GM19467 (cell line): Measurements from ENCODE around the gene PRR15L.
A peak's percentile ranks its signal among the peaks of the same experiment; 100 is the strongest.
"Not testable (repeated sequence)": the region's sequence is repeated elsewhere in the genome, so short reads cannot be mapped to it uniquely, and the experiment has no call there.

Experiments used
- ATAC-seq: cut with Tn5 transposase; IDR thresholded peaks from one replicate; pipeline ENCODE4 v1.9.1; 2021; ENCODE audit warnings: mild to moderate bottlenecking, moderate library complexity; ENCODE audit not compliant: unreplicated experiment

The PRR15L gene

DNA sequence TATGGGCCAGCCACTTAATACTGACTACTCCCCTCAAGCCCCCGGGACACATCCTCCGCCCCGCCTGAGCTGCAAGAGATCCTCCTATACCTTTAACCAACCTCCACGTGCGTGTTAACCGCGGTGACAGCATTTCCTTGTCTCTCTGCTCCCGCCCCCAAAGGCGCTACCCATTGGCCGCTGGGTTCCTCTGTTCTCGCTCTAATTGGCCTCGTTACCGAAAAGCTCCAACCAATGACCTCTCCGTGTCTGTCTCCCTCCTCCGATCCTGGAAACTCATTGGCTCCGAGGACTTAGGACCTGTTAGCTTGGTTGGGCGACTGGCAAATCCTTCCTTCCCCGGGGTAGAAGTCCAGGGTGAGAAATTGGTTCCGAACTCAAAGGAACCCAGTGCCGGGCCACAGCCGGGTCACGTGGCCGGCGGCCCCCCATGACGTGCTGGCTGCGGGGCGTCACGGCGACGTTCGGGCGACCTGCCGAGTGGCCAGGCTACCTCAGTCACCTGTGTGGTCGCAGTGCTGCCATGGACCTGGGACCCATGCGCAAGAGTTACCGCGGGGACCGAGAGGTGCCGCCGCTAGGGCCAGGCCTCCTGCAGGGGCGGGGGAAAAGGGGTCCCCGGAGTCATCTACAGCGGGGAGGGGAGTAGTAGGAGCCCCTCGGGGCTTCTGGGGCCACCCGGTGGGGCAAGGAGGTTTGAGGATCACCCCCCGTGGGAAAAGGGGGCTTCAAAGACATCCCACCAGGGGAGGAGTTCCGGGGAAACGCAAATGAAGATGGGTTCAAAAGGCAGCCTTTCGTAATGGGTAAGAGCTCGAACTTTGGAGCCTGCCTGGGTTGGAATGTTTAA, 16.2 kb downstream of the PRR15L start, which contains the start of gene PNPO:
TSS of gene PNPO (plus strand) at position 326 of the 850 bp plus-strand sequence. CDS start at position 431, 105 bp downstream.
- ATAC-seq, result peak; percentile 86

DNA sequence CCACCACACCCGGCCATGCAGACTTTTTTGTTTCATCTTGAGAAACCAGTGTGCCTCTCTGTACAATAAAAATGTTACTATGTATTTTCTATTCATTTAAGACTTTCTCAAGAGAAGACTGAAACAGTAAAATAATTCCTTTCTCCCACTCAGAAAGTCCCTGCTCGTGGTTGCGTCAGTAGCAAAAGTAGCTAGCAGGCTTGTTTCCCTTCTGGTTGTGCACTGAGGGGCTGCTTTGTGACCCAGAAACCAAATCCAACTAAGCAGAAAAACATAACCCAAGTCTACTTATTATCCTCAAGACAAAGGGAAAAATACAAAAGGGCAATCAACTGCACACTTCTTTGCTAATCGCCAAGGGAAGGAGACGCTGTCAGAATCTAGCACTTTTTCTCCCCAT, 19.7 kb downstream of the PRR15L start:
- ATAC-seq, result no peak

DNA sequence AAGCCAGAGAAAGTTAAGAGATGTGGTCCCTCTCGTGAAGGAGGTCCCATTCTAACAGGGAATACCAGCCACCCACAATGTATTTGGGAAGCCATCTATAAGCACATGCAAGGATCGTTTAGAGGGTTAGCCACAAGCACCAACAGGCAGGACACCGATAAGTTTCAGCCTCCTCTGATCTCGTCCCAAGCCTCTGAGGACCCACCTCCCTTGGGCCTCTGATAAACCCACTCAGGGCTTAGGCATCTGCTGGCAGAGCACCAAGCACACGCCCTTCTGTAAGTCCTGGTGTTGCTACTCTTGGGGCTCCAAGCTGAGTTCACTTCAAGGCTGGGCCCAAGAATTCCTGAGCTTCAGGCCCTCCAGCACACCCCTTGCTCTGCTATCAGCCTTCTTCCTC, 21.7 kb downstream of the PRR15L start:
- ATAC-seq, result no peak

DNA sequence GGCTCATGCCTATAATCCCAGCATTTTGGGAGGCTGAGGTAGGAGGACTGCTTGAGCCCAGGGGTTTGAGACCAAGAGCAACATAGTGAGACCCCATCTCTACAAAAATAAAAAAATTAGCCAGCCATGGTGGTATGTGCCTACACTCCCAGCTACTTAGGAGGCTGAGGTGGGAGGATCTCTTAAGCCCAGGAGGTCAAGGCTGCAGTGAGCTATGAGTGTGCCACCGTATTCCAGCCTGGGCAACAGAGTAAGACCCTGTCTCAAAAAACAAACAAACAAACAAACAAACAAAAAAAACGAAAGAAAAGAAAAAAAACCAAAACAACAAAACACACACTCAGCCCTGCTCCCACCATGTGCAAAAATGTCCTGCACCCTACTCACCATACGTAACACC, 22.2 kb downstream of the PRR15L start:
- not testable (repeated sequence) for ATAC-seq

DNA sequence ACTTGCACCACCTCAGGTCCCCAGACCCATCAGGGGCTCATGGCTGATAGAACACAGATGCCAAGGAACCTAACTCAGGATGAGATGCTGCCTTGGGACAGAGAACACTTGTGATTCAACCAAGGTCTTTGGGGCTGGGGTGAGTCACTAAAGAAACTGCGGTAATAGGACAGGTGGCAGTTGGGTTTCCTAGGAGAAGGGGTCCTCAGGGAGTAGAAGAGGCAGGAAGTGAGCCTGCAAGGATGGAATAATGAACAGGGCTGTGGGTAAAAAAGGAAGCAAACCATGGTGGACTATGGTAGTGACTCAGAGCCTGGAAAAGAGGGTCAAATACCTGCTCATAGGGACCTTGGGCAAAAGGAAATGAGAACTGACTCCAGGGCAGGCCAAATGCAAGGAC, 22.8 kb downstream of the PRR15L start:
- no peak for ATAC-seq

DNA sequence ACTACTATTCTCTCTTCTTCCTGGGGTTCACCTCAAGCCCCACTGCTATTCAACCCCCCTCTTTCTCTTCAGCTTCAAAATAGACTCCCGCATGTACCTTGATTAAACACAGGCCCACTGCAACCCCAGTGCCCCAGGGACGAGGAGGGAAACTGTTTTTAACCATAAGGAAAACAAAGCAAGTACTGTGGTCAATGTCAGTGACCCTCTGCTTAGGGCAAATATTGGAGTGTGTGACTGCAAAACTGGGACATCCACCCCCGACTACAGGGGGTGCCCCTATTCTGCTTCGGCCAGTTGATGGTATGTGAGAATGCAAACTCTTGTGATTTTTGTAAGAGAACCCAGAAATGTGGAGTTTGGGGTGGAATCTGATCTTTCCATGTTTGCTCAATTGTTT, 25.8 kb downstream of the PRR15L start:
- ATAC-seq, result no peak

DNA sequence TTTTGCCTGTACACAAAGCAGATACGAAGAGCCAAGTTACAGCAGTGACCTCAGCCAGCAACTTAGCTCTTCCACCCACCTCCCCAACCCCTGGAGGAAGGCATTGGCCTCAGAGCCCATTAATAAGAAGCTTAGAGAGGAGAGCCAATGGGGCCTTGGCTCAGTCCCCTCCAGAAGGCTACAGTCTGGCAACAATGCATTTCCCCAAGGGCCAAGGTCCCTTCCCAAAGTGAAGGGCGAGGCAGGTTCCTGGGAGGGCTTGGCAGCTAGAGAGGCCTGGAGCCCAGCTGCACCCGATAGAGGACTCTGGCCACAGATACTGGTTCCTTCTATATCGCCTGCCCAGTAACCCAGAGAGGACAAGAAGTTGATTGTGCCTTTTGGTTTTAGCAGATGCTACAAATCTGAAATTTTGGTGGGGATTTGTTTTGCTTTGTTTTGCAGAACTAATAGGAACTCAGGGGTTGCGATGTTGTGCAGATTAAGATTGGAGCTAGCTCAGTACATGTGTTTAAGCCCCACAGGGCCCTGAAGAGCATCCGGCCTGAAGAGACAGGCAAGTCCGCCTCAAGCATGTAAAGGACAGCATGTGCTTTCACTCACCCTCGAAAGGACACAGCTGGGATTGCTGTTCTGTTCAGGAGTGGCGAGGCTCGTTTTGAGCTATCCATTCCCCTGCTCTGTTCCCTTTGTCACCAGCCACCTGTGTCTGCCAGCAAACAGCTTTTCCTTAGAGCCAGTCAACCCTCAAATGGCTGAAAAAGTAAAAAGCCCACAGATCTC, 28.3 kb downstream of the PRR15L start:
- ATAC-seq, result no peak

DNA sequence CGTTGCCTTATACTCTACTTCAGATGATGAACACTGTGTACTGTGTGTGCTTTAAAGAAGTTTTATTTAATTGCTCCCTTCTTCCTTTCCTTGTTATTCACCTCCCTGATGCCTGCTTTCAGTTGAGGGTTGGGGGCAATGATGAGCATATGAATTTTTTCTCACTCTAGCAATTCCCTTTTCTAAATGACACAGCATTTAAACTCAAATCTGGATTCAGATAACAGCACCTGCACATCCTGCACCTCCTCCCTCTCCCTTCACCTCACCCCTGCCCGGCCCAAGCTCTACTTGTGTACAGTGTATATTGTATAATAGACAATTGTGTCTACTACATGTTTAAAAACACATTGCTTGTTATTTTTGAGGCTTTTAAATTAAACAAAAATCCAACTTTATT, 29.3 kb downstream of the PRR15L start:
- ATAC-seq, result no peak

DNA sequence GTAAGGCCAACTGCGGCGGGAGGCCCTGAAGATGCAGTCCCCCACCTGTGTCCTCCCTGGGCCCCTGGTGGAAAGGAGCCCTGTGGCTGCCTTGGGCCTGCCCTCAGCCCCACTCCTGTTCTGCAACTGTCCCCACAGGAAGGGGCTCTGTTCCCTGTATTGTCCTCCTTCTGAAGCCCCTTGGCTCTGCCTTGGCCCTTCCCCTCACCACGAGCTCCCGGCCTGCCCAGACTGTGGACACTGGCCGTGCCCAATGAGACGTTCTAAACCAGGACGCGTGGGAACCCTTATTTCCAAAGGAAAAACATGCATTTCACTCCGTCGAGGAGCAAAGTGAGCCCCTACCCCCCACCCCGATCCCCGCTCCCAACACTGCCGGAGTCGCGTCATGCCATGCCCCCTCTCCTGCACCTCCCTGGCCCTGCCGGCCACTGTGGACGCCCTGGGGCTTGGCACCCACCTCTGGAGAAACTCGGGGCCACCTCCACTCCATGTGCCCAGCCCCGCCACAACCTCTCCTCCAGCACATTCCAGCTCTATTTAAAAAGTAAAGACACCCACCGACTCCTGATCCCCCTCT, 29.8 kb downstream of the PRR15L start:
- ATAC-seq, result no peak

DNA sequence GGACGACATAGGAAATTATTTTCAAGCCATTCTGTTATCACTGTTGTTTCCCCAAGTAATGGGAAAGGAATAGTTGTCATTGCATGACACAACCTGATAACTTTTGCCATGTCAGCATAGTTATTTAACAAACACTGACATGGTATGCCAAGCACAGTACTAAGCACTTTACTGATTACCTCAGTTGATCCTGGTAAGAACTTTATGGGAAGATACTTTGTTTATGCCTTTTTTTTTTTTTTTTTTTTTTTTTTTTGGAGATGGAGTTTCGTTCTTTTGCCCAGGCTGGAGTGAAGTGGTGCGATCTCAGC, 32.0 kb downstream of the PRR15L start:
- ATAC-seq, result no peak

DNA sequence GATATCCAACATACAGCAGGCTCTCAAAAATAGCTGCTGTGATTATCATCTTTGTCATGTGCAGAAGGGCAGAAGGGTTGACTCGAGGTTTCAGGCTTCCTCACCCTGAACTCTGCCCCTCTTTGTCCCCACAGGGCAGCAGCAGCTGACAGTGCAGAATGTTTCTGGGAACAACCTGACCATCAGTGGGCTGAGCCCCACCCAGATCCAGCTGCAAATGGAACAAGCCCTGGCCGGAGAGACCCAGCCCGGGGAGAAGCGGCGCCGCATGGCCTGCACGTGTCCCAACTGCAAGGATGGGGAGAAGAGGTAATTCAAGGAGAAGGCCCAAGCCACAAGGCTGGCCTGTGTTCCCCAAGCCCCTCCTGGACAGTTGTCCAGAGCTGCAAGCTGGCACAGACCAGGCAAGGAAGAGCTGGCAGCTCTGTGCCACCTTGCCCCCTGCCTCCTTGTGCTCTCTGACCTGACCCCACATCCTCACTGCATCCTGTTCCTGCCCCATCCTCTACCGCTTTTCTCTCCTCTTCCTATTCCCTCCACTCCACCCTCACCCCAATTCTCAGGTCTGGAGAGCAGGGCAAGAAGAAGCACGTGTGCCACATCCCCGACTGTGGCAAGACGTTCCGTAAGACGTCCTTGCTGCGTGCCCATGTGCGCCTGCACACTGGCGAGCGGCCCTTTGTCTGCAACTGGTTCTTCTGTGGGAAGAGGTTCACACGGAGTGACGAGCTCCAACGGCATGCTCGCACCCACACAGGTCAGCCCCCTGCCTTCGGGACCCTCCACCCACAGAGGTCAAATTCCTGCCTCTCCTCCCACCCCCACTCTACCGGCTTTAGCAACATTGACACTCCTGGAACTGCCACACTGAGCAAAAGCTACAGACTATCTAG, 32.7 kb downstream of the PRR15L start:
- no peak for ATAC-seq

DNA sequence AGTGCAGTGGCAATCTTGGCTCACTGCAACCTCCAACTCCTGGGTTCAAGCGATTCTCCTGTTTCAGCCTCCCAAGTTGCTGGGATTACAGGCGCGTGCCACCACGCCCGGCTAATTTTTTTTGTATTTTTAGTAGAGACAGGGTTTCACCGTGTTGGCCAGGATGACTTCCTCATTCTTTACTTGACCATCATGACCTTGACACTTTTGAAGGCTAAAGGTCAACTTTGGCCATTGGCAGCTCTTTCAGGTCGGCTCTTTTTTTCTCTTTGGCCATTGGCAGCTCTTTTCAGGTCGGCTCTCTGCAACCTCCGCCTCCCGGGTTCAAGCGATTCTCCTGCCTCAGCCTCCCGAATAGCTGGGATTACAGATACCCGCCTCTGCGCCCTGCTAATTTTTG, 37.8 kb downstream of the PRR15L start:
- ATAC-seq, result not testable (repeated sequence)

DNA sequence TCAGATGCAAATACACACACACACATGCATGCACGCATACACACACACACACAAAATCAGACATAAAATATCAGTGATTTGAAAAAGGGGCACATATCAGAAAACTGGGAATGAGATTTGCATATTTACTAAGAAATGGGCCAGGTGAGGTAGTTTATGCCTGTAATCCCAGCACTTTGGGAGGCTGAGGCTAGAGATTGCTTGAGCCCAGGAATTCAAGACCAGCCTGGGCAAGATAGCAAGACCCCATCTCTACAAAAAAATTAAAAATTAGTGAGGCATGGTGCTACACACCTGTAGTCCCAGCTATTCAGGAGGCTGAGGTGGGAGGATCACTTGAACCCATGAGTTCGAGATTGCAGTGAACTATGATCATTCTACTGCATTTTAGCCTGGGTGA, 38.7 kb downstream of the PRR15L start:
- no peak for ATAC-seq

DNA sequence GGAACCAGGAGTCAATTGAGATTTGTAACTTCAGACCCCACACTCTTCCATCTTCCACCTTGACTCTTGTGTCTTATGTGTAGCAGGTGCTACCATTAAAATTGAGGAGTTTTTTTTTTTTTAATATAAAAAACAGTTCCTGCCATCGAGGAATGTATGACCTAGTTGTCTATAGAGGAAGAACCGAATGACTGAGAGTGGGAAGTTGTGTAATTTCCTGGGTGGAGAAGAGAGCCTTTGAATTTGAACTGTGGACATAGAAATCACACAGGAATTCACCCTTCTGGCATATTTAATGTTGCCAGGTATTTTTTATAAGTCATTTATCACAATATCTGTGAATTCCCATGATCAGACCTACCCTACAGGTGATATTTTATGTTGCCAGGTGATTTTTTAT, 39.7 kb downstream of the PRR15L start:
- ATAC-seq, result no peak

DNA sequence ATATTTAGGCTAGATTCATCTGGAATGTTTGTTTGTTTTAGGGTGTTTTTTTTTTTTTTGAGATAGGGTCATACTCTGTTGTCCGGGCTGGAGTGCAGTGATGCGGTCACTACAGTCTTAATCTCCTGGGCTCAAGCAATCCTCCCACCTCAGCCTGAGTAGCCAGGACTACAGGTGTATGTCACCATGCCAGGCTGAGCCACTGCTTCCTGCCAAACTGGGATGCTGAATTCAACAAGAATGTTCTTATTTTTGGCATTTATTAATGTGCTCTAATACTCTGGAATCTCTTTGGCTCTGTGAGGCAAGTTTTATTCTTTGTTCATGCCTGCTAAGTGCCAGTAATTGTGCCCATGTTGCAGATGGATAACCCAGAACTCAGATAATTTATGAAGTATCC, 40.1 kb downstream of the PRR15L start:
- ATAC-seq, result no peak

DNA sequence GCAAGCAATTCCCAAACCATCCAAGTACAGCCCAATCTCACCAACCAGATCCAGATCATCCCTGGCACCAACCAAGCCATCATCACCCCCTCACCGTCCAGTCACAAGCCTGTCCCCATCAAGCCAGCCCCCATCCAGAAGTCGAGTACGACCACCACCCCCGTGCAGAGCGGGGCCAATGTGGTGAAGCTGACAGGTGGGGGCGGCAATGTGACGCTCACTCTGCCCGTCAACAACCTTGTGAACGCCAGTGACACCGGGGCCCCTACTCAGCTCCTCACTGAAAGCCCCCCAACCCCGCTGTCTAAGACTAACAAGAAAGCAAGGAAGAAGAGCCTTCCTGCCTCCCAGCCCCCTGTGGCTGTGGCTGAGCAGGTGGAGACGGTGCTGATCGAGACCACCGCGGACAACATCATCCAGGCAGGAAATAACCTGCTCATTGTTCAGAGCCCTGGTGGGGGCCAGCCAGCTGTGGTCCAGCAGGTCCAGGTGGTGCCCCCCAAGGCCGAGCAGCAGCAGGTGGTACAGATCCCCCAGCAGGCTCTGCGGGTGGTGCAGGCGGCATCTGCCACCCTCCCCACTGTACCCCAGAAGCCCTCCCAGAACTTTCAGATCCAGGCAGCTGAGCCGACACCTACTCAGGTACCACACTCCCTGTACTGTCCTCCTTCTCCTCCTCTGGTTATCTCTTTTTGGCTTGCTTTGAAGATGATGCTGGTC, 41.0 kb downstream of the PRR15L start:
- no peak for ATAC-seq

DNA sequence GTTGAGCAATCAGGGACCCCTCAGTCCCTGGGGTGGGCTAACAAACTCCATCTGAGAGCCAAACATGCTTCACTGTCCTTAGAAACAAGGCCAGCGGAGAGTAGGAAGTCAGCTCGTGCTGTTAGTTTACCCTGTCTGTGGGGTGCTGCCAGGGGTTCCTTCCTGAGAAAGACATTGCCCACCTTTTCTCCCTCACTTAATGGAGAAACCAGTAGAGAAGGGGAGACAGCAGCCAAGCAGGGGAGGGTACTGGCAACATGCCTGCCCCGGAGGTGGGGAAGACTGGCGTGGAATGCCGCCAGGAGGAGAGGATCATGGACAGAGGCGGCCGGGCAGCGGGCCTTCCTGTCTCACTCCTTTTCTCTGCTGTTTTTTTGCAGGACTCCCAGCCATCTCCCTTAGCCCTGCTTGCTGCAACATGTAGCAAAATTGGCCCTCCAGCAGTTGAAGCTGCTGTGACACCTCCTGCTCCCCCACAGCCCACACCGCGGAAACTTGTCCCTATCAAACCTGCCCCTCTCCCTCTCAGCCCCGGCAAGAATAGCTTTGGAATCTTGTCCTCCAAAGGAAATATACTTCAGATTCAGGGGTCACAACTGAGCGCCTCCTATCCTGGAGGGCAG, 41.8 kb downstream of the PRR15L start:
- ATAC-seq, result no peak

DNA sequence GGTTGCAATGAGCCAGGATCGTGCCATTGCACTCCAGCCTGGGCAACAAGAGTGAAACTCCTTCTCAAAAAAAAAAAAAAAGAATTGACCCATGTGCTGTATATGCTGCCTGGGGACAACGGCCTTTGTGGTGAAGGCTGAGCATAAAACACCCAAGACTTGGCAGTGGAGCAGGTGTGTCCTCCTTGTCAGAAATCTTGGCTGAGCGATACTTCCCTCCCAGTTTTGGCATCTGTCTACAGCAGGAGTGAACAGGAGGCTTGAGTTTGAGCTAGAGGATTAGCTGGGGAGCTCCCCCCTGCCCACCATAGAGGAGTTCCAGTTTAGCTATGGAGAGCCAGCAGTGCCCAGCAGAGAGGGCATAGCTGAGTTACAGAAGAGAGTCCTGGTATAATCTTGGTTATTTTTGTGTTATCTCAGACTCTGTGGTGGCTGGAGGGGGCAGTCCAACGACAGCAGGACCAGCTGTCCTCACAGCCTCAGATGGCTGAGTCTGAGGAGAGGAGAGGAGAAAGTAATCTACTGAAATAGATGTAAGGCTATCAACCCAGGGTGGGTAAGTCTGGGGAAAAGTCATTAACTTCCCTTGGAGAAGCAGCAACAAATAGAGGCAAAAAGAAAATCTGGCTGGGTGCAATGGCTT, 43.3 kb downstream of the PRR15L start:
- no peak for ATAC-seq

DNA sequence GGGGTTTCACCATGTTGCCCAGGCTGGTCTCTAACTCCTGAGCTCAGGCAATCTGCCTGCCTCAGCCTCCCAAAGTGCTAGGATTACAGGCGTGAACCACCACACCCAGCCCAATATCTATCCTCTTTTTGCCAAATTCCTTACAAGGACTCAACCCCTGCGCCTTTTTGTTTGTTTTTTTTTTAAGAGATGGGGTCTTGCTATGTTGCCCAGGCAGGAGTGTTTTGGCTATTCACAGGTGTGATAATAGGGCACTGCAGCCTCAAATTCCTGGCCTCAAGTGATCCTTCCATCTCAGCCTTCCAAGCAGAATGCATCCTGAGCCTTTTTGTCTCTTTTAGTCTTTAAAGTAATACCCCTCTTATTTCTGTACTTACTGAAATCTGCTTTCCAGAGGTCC, 44.6 kb downstream of the PRR15L start:
- no peak for ATAC-seq
